PC-9 (cell line): Measurements from ENCODE around the gene SUZ12. TPM values are rescaled to one million over a fixed set of nuclear protein-coding genes. Genes with fewer than 3 reads are reported as not detected.

Experiments
- BruUV-seq: library from RNA; stranded (reverse); fragments of 400-500 nt; replicated peaks from 2 replicates; lab custom pipeline; 2021; lab: Mats Ljungman, UMichigan
- CTCF ChIA-PET: fragments of 300-600 bp; sonication (Branson Sonifier 250); formaldehyde crosslinking; loops from one replicate; lab custom pipeline; 2022; ENCODE audit warnings: antibody characterized with exemption; lab: Charles Lee
- POLR2A ChIA-PET: fragments of 300-600 bp; sonication (Branson Sonifier 250); formaldehyde crosslinking; loops from one replicate; lab custom pipeline; 2022; ENCODE audit warnings: antibody characterized with exemption; ENCODE audit not compliant: unreplicated experiment; lab: Charles Lee
- DNase-seq, 2 experiments: peaks; one replicate each; pipeline versions ENCODE4 v3.0.0 to v3.0.0-alpha.2; 2015 to 2022; ENCODE audit warnings: mixed read lengths in 1 of 2
- H2AFZ ChIP-seq: fragments of 200-600 bp; sonication (generic); 2 replicates; pipeline ENCODE4 v1.8.1; 2017; ENCODE audit warnings: antibody characterized with exemption
- H3F3A ChIP-seq: fragments of 200-600 bp; sonication (generic); 2 replicates; pipeline ENCODE4 v1.8.1; 2017; ENCODE audit warnings: antibody characterized with exemption, mild to moderate bottlenecking, low read depth; ENCODE audit not compliant: insufficient read depth
- H3K27ac ChIP-seq: fragments of 200-600 bp; sonication (generic); 2 replicates; pipeline ENCODE4 v1.6.1; 2016; ENCODE audit warnings: mixed run types
- H3K27me3 ChIP-seq: fragments of 200-600 bp; sonication (generic); 2 replicates; pipeline ENCODE4 v1.6.1; 2016; ENCODE audit warnings: low read depth, mixed run types; ENCODE audit not compliant: insufficient read depth
- H3K36me3 ChIP-seq: fragments of 200-600 bp; sonication (generic); 2 replicates; pipeline ENCODE4 v1.6.1; 2016; ENCODE audit warnings: low read depth, mixed run types
- H3K4me1 ChIP-seq: fragments of 200-600 bp; sonication (generic); replicated peaks from 2 replicates; pipeline ENCODE4 v1.6.1; 2016; ENCODE audit warnings: mixed run types; ENCODE audit not compliant: insufficient read depth
- H3K4me2 ChIP-seq: fragments of 200-600 bp; sonication (generic); 2 replicates; pipeline ENCODE4 v1.6.1; 2017; ENCODE audit warnings: mixed run types
- H3K4me3 ChIP-seq: fragments of 200-600 bp; sonication (generic); 2 replicates; pipeline ENCODE4 v1.6.1; 2016; ENCODE audit warnings: mixed run types
- H3K79me2 ChIP-seq: fragments of 200-600 bp; sonication (generic); 2 replicates; pipeline ENCODE4 v1.6.1; 2017; ENCODE audit warnings: low read depth, mixed run types
- H3K9me2 ChIP-seq: fragments of 200-600 bp; sonication (generic); 2 replicates; pipeline ENCODE4 v1.8.1; 2017; ENCODE audit warnings: mild to moderate bottlenecking; ENCODE audit not compliant: insufficient read depth
- H3K9me3 ChIP-seq: fragments of 200-600 bp; sonication (generic); 2 replicates; pipeline ENCODE4 v1.8.1; 2016; ENCODE audit warnings: low read depth; ENCODE audit not compliant: insufficient read depth
- H4K20me1 ChIP-seq: fragments of 200-600 bp; sonication (generic); 2 replicates; pipeline ENCODE4 v1.8.1; 2017; ENCODE audit not compliant: insufficient read depth
- CTCF ChIP-seq: fragments of 200-600 bp; sonication (generic); conservative IDR thresholded peaks from 2 replicates; pipeline ENCODE4 v1.6.1; 2017; ENCODE audit warnings: mixed run types, antibody characterized with exemption, mild to moderate bottlenecking, moderate library complexity
- EZH2 ChIP-seq: fragments of 200-600 bp; sonication (generic); IDR thresholded peaks from 2 replicates; pipeline ENCODE4 v1.8.0; 2017; ENCODE audit warnings: antibody characterized with exemption, low read depth
- intact Hi-C: fragments of 100-400 bp; cut with micrococcal nuclease; formaldehyde crosslinking; loops from one replicate; pipeline ENCODE4 v1.10.0; 2022; ENCODE audit not compliant: unreplicated experiment
- total RNA-seq: library from RNA; stranded (reverse); gene quantifications from 2 replicates; pipeline ENCODE4 v1.2.3, GENCODE V29; 2021

The SUZ12 gene
- total RNA-seq, 1 experiment from 2014 or later, result 27.0 TPM

GRCh38 chr17:32015245-32016013 is 78.6 kb downstream of the SUZ12 start:
- Histone ChIP-seq H3K79me2 (no peaks in the 10 kb centered on the region), H3K4me3 (no peak overlapping the region)
- CTCF ChIA-PET, result no interaction called here

DNA sequence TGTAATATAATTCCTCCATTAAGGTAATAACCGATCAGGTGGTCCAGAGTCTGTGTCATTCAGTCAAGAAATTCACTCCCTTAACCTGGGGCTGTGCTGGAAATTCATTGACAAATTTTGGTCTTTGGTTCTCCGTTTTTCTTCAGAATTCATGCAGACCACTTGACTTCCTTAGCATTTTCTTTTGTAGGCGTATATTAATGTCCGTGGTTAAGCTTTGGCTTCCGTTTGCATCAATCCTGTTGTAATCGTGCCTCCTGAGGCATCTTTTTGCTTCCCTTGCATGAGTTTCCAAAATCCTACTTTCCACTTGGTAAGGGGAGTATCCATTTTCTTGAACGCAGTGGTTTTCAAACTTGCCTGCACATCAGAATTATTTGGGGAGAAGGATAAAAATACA is 79.4 kb downstream of the SUZ12 start:
- Histone ChIP-seq H3K4me2 (peak overlapping the region; percentile 51; the same call in 1 of the 2 replicates), H3K27ac (no peak overlapping the region)
- CTCF ChIA-PET, result no interaction called here

More at GRCh38 chr17:32015245-32016013, 78.6 kb downstream of the SUZ12 start:
- peak overlapping the region; percentile 51 for H3K4me2 ChIP-seq
- peak; percentile 47 to 88 for DNase-seq
- intact Hi-C loops, result no loop called here
- POLR2A ChIA-PET, result no interaction called here
- peaks cover 14% of the 10 kb centered on the region for H3K4me1 ChIP-seq
- H3F3A ChIP-seq, result no peaks in the 10 kb centered on the region
- no TSS peak for BruUV-seq
- no peak overlapping the region for H3K27ac ChIP-seq
- no peaks in the 10 kb centered on the region for H3K27me3 ChIP-seq
- H4K20me1 ChIP-seq, result no peaks in the 10 kb centered on the region
- H2AFZ ChIP-seq, result no peak overlapping the region
- no peaks in the 10 kb centered on the region for H3K9me3 ChIP-seq
- H3K9me2 ChIP-seq, result no peaks in the 10 kb centered on the region
- TF ChIP-seq EZH2 (no peak), CTCF (no peak)
- no peaks in the 10 kb centered on the region for H3K36me3 ChIP-seq

DNA sequence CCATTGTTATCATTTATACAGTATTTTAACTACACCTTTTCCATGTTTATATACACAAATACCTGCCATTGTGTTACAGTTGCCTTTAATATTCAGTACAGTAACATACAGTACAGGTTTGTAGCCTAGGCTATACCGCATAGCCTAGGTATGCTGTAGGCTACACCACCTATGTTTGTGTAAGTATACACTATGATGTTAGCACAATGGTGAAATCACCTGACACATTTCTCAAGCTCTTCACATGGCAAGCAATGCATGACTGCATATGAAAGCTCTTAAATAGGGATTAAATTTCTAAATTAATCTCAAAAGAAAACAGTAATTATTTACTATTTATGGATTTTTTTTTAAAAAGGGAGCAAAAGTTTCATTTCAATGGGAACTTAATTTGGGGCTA is 82.4 kb downstream of the SUZ12 start:
- CTCF ChIA-PET, result no interaction called here
- no TSS peak for BruUV-seq

More for the DNA sequence above, 79.4 kb downstream of the SUZ12 start:
- no peaks in the 10 kb centered on the region for H4K20me1 ChIP-seq
- H3K36me3 ChIP-seq, result no peaks in the 10 kb centered on the region
- no peaks in the 10 kb centered on the region for H3K9me3 ChIP-seq
- no peaks in the 10 kb centered on the region for H3K79me2 ChIP-seq
- H3K9me2 ChIP-seq, result no peaks in the 10 kb centered on the region
- H3K27me3 ChIP-seq, result no peaks in the 10 kb centered on the region
- no peak for DNase-seq
- peaks cover 14% of the 10 kb centered on the region for H3K4me1 ChIP-seq
- BruUV-seq, result no TSS peak
- H2AFZ ChIP-seq, result no peak overlapping the region
- no peak overlapping the region for H3K4me3 ChIP-seq
- TF ChIP-seq EZH2 (no peak), CTCF (no peak)
- POLR2A ChIA-PET, result no interaction called here
- no peaks in the 10 kb centered on the region for H3F3A ChIP-seq
- intact Hi-C loops, result no loop called here

More for the DNA sequence above, 82.4 kb downstream of the SUZ12 start:
- no peak overlapping the region for H3K4me2 ChIP-seq
- H3K9me3 ChIP-seq, result no peaks in the 10 kb centered on the region
- H3K27ac ChIP-seq, result no peak overlapping the region
- H3K79me2 ChIP-seq, result no peaks in the 10 kb centered on the region
- DNase-seq, result no peak
- no peaks in the 10 kb centered on the region for H3K27me3 ChIP-seq
- no peaks in the 10 kb centered on the region for H3K9me2 ChIP-seq
- no peak for TF ChIP-seq EZH2
- TF ChIP-seq CTCF, result no peak
- H3F3A ChIP-seq, result no peaks in the 10 kb centered on the region
- no peak overlapping the region for H2AFZ ChIP-seq
- intact Hi-C loops, result no loop called here
- no peak overlapping the region for H3K4me3 ChIP-seq
- no peaks in the 10 kb centered on the region for H4K20me1 ChIP-seq
- H3K36me3 ChIP-seq, result no peaks in the 10 kb centered on the region
- peaks cover 14% of the 10 kb centered on the region for H3K4me1 ChIP-seq
- POLR2A ChIA-PET, result no interaction called here
